Measurements from ENCODE around the gene SGPP2.

Gene SGPP2

DNA sequence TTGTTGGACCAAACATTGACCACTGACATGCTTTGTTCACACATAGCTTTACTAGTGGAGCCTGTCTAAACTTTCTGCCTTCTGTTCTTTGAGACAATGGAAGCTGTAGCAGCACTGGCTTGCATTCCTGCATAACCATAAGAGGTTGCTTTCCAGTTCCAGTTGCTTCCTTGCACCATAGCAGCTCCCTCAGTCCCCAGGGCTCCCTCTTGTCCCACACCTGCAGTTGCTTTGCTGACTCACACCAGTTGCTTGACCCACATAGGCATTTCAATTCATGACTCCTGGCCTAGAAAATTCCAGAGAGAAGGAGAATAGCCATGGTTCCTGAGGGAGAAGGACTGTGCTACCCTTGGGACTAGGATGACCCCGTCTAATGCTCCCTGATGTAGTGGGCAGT is 20.9 kb downstream of the SGPP2 start:
- Histone ChIP-seq H3K79me2 (ENCODE audit: insufficient read depth, low read length) (no peaks in the 10 kb centered on the region), H3K27me3 (ENCODE audit: insufficient read depth, low read length, poor library complexity) (peaks cover 6% of the 10 kb centered on the region), H3K4me3 (ENCODE audit: low read depth in 1 of 2, low read length in 2 of 2) (no peak overlapping the region), H4K20me1 (ENCODE audit: insufficient read depth, low read length) (no peaks in the 10 kb centered on the region), H3K9ac (ENCODE audit: low read depth, low read length) (no peak overlapping the region), H3K36me3 (ENCODE audit: insufficient read depth, low read length) (no peaks in the 10 kb centered on the region), H3K4me2 (ENCODE audit: insufficient read depth, low read length) (no peak overlapping the region), H3K9me3 (ENCODE audit: insufficient read depth, low read length, severe bottlenecking) (no peaks in the 10 kb centered on the region), H2AFZ (ENCODE audit: low read depth, low read length) (no peak overlapping the region), H3K27ac (ENCODE audit: low read length) (no peak overlapping the region), H3K4me1 (ENCODE audit: insufficient read depth, low read length) (no peaks in the 10 kb centered on the region)
- DNase-seq, result no peak
- TF ChIP-seq CTCF (IDR thresholded peaks at IDR 0.05; ENCODE audit: borderline replicate concordance, extremely low read depth, low read length, poor library complexity, severe bottlenecking) (no peak), EZH2 (IDR thresholded peaks at IDR 0.05; ENCODE audit: borderline replicate concordance, low read depth, low read length, severe bottlenecking) (no peak)
- no peak for ATAC-seq (ENCODE audit: insufficient read depth, low read depth)

DNA sequence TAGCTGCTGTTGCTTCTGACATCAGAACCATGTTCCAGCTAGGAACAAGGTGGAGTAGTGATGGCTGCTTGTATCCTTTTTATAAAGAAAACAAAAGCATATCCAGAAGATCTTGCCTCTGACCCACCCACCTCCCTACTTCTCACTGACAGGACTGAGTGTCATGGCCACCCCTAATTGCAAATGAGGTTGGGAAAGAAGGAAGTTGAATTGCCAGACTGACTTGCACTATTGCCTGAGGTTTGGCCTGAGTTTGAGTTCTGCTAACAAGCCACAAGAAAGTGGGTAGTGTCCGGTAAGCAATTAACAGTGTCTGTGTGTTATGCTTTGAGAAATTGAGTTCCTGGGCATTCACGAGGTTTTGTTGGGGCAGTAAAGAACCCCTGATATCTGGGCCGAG is 22.8 kb downstream of the SGPP2 start:
- no peaks in the 10 kb centered on the region for H3K36me3 ChIP-seq (ENCODE audit: insufficient read depth, low read length)
- no peak for TF ChIP-seq EZH2 (IDR thresholded peaks at IDR 0.05; ENCODE audit: borderline replicate concordance, low read depth, low read length, severe bottlenecking)
- TF ChIP-seq CTCF (IDR thresholded peaks at IDR 0.05; ENCODE audit: borderline replicate concordance, extremely low read depth, low read length, poor library complexity, severe bottlenecking), result no peak
- H3K9me3 ChIP-seq (ENCODE audit: insufficient read depth, low read length, severe bottlenecking), result no peaks in the 10 kb centered on the region
- no peak overlapping the region for H3K27ac ChIP-seq (ENCODE audit: low read length)
- ATAC-seq (ENCODE audit: insufficient read depth, low read depth), result no peak
- no peak overlapping the region for H3K4me2 ChIP-seq (ENCODE audit: insufficient read depth, low read length)
- H3K79me2 ChIP-seq (ENCODE audit: insufficient read depth, low read length), result no peaks in the 10 kb centered on the region
- no peak overlapping the region for H3K4me3 ChIP-seq (ENCODE audit: low read depth in 1 of 2, low read length in 2 of 2)
- no peak for DNase-seq
- H3K4me1 ChIP-seq (ENCODE audit: insufficient read depth, low read length), result no peaks in the 10 kb centered on the region
- no peak overlapping the region for H3K9ac ChIP-seq (ENCODE audit: low read depth, low read length)
- no peak overlapping the region for H2AFZ ChIP-seq (ENCODE audit: low read depth, low read length)
- H3K27me3 ChIP-seq (ENCODE audit: insufficient read depth, low read length, poor library complexity), result peaks cover 9% of the 10 kb centered on the region
- H4K20me1 ChIP-seq (ENCODE audit: insufficient read depth, low read length), result no peaks in the 10 kb centered on the region

GRCh38 chr2:222448748-222449181 is 24.4 kb downstream of the SGPP2 start:
- DNase-seq (no peak), ATAC-seq (ENCODE audit: insufficient read depth, low read depth) (no peak)
- Histone ChIP-seq H3K4me3 (ENCODE audit: low read depth in 1 of 2, low read length in 2 of 2) (no peak overlapping the region), H3K79me2 (ENCODE audit: insufficient read depth, low read length) (no peaks in the 10 kb centered on the region), H3K4me1 (ENCODE audit: insufficient read depth, low read length) (no peaks in the 10 kb centered on the region), H3K36me3 (ENCODE audit: insufficient read depth, low read length) (no peaks in the 10 kb centered on the region), H3K27me3 (ENCODE audit: insufficient read depth, low read length, poor library complexity) (peaks cover 8% of the 10 kb centered on the region), H3K9ac (ENCODE audit: low read depth, low read length) (no peak overlapping the region), H3K27ac (ENCODE audit: low read length) (no peak overlapping the region), H3K4me2 (ENCODE audit: insufficient read depth, low read length) (no peak overlapping the region), H4K20me1 (ENCODE audit: insufficient read depth, low read length) (no peaks in the 10 kb centered on the region), H2AFZ (ENCODE audit: low read depth, low read length) (no peak overlapping the region), H3K9me3 (ENCODE audit: insufficient read depth, low read length, severe bottlenecking) (no peaks in the 10 kb centered on the region)
- no peak for TF ChIP-seq CTCF (IDR thresholded peaks at IDR 0.05; ENCODE audit: borderline replicate concordance, extremely low read depth, low read length, poor library complexity, severe bottlenecking)

DNA sequence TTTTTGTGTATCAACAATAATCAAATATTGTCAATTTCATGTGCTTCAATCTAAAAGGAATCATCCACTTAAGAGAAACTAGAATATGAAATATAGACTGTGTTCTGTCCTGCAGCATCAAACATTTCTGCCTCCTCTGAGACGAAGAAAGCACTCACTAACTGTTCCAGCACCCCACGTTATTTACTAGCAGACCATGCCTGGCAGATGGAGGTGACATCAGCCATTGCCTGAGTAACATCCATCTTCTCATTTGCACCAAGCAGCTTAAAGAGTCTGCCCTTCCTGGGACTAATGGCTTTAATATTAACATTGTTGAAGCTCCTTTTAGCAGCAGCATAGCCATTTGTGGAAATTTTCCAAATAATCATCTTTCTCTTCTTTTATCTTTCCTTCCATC is 25.7 kb downstream of the SGPP2 start:
- peaks cover 8% of the 10 kb centered on the region for H3K27me3 ChIP-seq (ENCODE audit: insufficient read depth, low read length, poor library complexity)
- no peak overlapping the region for H3K4me2 ChIP-seq (ENCODE audit: insufficient read depth, low read length)
- no peak overlapping the region for H3K27ac ChIP-seq (ENCODE audit: low read length)
- H3K4me3 ChIP-seq (ENCODE audit: low read depth in 1 of 2, low read length in 2 of 2), result no peak overlapping the region
- H3K4me1 ChIP-seq (ENCODE audit: insufficient read depth, low read length), result no peaks in the 10 kb centered on the region
- H3K36me3 ChIP-seq (ENCODE audit: insufficient read depth, low read length), result no peaks in the 10 kb centered on the region
- no peaks in the 10 kb centered on the region for H3K9me3 ChIP-seq (ENCODE audit: insufficient read depth, low read length, severe bottlenecking)
- no peak overlapping the region for H2AFZ ChIP-seq (ENCODE audit: low read depth, low read length)
- no peak for DNase-seq
- ATAC-seq (ENCODE audit: insufficient read depth, low read depth), result no peak
- no peak overlapping the region for H3K9ac ChIP-seq (ENCODE audit: low read depth, low read length)
- H3K79me2 ChIP-seq (ENCODE audit: insufficient read depth, low read length), result no peaks in the 10 kb centered on the region
- H4K20me1 ChIP-seq (ENCODE audit: insufficient read depth, low read length), result no peaks in the 10 kb centered on the region
- TF ChIP-seq EZH2 (IDR thresholded peaks at IDR 0.05; ENCODE audit: borderline replicate concordance, low read depth, low read length, severe bottlenecking) (no peak), CTCF (IDR thresholded peaks at IDR 0.05; ENCODE audit: borderline replicate concordance, extremely low read depth, low read length, poor library complexity, severe bottlenecking) (no peak)
